Measurements from ENCODE around the gene ADD1. TPM values are rescaled to one million over a fixed set of nuclear protein-coding genes. Genes with fewer than 3 reads are reported as not detected.

The ADD1 gene
- polyA plus RNA-seq, 4 donors = 233 to 278 (median 262) TPM

DNA sequence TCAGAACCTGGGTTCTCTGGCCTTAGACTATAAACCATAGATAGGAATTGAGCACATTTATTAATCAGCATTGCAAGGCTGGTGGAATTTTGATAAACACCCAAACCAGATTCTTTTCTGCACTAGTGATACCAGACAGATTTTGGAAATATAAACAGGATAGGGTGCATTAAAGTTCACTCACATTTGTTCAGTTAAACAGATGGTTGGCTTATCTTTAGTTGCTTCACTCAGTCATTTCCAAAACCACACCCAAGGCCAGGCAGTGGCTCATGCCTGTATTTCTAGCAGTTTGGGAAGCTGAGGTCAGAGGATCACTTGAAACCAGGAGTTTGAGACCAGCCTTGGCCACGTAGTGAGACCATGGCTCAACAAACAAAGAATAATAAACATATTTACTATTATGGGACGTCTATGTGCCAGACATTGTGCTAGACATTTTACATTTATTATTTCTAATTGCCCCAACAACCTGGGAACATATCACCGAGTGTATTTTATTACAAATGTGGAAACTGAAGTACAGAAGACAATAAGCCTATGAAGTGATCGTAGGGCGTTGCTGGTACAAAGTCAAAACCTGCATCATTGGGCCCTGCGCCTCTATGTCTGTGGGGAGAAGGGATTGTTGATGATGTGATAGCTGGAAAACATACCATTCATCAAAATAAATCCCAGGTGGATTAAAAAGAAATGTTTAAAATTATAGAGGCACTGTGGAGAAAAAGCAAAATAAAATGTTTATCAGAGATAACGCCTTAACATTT, 15.0 kb downstream of the ADD1 start:
- DNase-seq (ENCODE audit: low read depth in 4 of 4, low spot score in 2 of 4) = no peak

DNA sequence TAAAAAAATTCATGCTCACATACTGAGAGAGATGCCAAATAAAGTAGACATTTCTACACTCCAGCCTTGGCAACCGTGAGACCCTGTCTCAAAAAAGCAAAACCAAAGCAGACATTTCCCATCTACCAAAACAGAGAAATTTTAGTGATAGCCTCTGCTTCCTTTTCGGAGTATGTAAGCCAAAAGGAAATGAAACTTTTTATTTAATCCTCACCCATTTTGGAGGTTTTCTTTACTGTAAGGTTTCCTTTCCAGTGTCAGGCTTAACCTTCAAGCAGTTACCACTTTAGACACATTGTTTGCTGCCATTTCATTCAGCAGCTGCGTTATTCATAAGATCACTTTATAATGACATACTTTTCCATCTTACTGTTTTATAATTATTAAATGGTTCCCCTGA, 15.9 kb downstream of the ADD1 start:
- no peak for DNase-seq (ENCODE audit: low read depth in 4 of 4, low spot score in 2 of 4)

DNA sequence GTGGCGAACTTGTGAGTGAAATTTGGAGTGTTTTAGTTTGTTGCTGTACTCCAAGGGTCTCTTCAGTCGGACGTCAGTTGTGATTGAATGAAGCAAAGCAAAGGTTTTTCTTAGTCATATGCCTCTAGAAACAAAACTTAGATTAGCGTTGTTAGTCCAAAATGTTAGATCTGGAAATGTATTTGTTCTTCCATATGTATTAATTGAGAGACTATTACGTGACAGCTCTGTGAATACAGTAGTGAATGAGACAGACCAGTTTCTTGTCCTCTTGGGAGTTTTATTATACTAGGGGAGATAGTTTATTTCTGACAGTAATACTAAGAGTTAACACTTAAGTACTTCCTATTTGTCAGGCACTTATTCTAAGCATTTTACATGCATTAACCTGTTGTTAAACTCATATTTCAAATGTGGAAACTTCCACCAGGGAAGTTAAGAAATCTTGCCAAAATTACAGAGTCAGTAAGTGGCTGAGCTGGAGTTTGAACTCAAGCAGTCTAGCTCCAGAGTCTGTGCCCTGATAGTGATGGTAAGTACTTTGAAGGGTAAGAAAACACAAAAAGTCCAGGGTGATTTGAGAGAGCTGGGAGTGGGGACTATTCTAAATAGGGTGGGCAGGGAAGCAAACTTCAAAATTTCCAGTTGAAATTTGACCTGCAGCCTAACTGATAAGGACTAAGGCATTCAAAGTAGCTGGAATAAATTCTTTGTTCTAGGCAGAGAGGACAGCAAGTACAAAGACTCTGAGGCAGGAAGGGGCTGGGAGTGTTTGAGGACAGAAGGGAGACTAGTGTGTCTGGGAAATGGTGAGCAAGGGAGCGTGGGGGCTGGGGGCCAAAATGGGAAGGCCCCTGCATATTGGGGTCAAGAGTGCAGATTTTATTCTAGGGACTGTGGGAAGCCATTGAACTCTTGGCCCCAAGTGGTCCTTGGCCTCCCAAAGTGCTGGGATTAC, 17.0 kb downstream of the ADD1 start:
- no peak for DNase-seq (ENCODE audit: low read depth in 4 of 4, low spot score in 2 of 4)

DNA sequence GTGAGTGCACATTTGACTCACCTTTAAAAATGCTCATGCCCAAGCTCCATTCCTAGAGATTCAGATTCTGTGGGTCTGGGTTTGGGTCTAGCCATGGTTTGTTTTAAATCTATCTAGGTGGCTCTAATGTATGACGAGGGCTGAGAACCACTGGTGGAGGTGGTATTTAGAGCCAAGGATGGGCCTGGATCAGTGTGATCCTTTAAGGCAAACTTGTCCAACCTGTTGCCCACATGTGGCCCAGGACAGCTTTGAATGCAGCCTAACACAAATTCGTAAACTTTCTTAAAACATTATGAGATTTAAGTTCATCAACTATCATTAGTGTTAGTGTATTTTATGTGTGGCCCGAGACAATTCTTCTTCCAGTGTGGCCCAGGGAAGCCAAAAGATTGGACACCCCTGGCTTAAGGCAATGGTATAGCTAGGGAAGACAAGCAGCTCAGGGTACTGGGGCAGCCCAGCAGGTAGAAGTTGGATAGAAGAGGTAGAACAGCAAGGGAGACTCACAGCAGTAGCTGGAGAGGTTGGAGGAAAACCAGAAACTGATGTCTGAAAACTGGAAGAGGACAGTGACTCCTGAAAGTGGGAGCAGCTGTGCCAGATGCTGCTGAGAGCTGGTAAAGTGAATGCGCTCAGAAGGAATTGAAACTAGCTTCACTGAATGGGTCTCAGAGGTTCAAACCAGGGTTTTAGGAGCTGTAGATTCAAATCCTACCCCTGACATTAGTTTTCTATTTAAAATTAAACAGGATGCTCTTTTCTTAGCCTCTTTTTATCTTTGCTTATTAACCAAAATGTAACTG, 18.2 kb downstream of the ADD1 start:
- DNase-seq (ENCODE audit: low read depth in 4 of 4, low spot score in 2 of 4) = no peak

DNA sequence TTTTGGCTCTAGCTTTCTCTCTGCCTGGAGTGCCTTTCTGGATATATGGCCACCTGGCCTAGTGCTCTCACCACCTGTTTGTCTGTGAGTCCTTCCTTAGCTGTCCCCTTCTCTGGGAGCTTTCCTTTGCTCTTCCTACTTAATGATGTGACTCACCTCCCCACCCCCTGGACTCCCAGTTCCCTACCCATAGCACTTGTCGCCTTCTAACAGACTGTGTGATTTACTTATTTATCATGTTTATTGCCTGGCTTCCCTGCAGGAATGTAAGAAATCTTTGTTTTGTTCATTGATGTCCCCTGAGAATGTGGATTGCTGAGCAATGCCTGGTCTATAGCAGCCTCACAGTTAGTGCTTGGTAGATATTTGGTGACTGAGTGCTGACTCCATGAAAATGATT, 18.9 kb downstream of the ADD1 start:
- DNase-seq (ENCODE audit: low read depth in 4 of 4, low spot score in 2 of 4) = no peak

GRCh38 chr4:2863649-2864048, 20.0 kb downstream of the ADD1 start:
- DNase-seq (ENCODE audit: low read depth in 4 of 4, low spot score in 2 of 4) = no peak

- DNase-seq (ENCODE audit: low read depth in 4 of 4, low spot score in 2 of 4) = no peak
Measured at GRCh38 chr4:2865196-2865780, 21.6 kb downstream of the ADD1 start.

DNA sequence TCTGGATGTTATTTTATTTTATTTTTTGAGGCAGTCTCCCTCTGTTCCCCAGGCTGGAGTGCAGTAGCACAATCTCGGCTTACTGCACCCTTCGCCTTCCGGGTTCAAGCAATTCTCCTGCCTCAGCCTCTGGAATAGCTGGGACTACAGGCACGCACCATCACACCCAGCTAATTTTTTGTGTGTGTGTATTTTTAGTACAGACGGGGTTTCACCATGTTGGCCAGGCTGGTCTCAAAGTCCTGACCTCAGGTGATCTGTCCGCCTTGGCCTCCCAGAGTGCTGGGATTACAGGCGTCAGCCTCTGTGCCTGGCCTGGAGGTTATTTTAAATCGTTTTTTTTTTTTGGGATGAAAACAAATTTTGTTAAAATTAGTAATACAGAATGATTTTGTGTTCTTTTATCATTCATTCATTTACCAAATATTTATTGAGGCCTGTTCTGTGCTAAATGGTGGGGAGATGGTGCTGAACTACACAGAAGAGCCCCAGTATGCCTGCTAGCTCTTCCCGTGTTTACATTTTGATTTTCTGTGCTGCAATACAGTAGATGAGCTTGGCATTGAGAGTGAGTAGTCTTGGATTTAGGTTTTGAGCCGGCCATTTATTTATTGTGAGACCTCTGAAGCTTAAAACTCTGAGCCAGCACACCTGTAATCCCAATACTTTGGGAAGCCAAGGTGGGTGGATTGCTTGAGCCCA, 22.7 kb downstream of the ADD1 start:
- no peak for DNase-seq (ENCODE audit: low read depth in 4 of 4, low spot score in 2 of 4)

GRCh38 chr4:2866891-2867290, 23.2 kb downstream of the ADD1 start:
- no peak for DNase-seq (ENCODE audit: low read depth in 4 of 4, low spot score in 2 of 4)

GRCh38 chr4:2867758-2868491, 24.3 kb downstream of the ADD1 start:
- no peak for DNase-seq (ENCODE audit: low read depth in 4 of 4, low spot score in 2 of 4)

GRCh38 chr4:2868877-2869487, 25.3 kb downstream of the ADD1 start:
- no peak for DNase-seq (ENCODE audit: low read depth in 4 of 4, low spot score in 2 of 4)

DNA sequence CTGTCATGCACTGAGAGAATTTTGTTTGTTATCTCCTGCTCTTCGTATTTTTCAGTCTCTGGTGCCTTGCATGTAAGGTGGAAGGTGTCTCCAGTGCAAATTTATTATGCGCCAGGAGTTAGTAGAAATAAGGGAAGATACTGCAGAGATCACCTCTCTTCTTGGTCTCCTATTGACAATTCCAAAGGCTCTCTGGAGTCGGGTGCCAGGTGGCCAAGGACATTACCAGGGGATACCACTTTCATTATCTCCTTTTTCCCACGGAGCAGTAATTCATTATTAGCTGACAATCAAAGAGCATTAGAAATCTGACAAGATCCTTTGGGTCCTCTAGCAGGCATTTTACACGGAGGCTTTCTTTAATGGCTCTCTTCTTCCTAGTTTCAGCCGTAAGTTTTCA, 26.0 kb downstream of the ADD1 start:
- no peak for DNase-seq (ENCODE audit: low read depth in 4 of 4, low spot score in 2 of 4)

- DNase-seq (ENCODE audit: low read depth in 4 of 4, low spot score in 2 of 4) = no peak
Measured at GRCh38 chr4:2870082-2870481, 26.4 kb downstream of the ADD1 start.

GRCh38 chr4:2871466-2871865, 27.8 kb downstream of the ADD1 start:
- DNase-seq (ENCODE audit: low read depth in 4 of 4, low spot score in 2 of 4) = no peak

DNA sequence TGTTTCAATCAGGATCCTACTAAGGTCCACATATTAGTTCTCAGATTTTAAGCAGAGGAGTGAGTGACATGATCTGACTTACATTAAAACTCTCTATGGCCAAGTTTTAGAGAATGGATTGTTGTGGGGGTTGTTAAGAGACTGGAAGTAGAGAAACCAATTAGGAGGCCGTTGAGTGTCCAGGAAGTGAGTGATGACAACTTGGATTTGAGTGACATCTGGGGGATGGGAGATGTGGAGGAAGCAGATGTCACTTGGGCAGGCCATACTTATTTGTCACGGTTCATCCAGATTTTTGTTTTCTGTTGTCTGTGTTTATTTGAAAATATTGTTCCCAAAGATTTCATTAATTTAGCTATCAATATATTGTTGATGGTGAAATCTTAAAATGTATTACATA, 28.3 kb downstream of the ADD1 start:
- no peak for DNase-seq (ENCODE audit: low read depth in 4 of 4, low spot score in 2 of 4)

GRCh38 chr4:2873329-2873728, 29.7 kb downstream of the ADD1 start:
- DNase-seq (ENCODE audit: low read depth in 4 of 4, low spot score in 2 of 4) = no peak

DNA sequence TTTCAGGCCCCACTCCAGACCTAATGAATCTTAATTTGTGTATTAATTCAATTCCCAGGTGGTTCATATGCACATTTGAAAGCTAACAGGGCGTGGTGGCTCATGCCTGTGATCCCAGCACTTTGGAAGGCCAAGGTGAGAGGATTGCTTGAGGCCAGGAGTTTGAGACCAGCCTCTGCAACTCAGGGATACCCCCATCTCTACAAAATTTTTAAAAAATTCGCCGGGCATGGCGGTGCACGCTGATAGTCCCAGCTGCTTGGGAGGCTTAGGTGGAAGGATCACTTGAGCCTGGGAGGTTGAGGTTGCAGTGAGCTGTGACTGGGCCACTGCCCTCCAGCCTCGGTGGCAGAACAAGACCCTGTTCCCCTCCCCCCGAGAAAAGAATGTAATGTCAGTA, 31.2 kb downstream of the ADD1 start:
- DNase-seq (ENCODE audit: low read depth in 4 of 4, low spot score in 2 of 4) = no peak

DNA sequence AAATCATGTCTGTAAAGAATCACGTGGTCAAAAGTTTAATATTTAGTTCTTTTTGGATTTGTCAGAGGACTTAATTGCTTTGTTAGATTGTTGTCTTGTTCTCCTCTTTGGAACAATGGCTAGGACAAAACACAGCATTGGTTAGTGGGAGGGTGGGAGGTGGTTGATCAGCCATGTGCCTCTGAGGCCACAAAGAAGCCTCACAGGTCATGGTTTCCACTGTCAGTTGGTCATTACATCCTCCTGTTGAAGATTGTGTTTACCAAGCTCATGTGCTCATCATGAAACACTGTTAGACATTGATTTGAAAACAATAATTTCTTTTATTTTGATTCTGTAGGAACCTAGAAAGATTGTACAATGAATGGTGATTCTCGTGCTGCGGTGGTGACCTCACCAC, 31.9 kb downstream of the ADD1 start:
- no peak for DNase-seq (ENCODE audit: low read depth in 4 of 4, low spot score in 2 of 4)

DNA sequence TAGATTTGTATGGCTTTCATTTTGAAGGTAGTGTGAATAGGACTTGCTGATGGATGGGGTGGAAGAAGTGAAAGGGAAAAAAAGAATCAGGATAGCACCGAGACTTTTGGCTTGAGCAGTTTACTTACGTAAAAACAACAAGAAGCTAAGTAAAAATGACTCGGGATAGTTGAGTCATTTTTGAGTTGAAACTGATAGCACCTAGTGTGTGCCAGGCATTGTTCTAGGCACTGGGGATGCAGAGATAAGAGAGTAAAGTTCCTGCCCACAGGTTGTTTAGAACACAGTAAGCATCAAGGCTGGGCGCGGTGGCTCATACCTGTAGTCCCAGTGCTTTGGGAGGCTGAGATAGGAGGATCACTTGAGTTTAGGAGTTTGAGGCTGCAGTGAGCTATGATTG, 34.7 kb downstream of the ADD1 start:
- DNase-seq (ENCODE audit: low read depth in 4 of 4, low spot score in 2 of 4) = no peak
